HFFc6 (cell line): ENCODE measurements around the gene HCK. TPM values are rescaled to one million over a fixed set of nuclear protein-coding genes. Genes with fewer than 3 reads are reported as not detected.

Experiments
- DNase-seq: peaks from one replicate; pipeline ENCODE4 v3.0.0-alpha.2; 2018
- H3K27ac Mint-ChIP-seq: 2 replicates; pipeline ENCODE4 v1.8.0; 2020; ENCODE audit warnings: mild to moderate bottlenecking, mixed read lengths
- H3K27me3 Mint-ChIP-seq: 2 replicates; pipeline ENCODE4 v1.8.0; 2021; ENCODE audit warnings: mild to moderate bottlenecking, moderate library complexity, mixed read lengths; ENCODE audit not compliant: insufficient read depth
- H3K36me3 Mint-ChIP-seq: 2 replicates; pipeline ENCODE4 v1.8.0; 2021; ENCODE audit warnings: low read depth, mixed read lengths
- H3K4me1 Mint-ChIP-seq: 2 replicates; pipeline ENCODE4 v1.8.0; 2020; ENCODE audit warnings: low read depth, mixed read lengths
- H3K4me3 Mint-ChIP-seq: 2 replicates; pipeline ENCODE4 v1.8.0; 2020; ENCODE audit warnings: mild to moderate bottlenecking, moderate library complexity, mixed read lengths
- H3K9me3 Mint-ChIP-seq: 2 replicates; pipeline ENCODE4 v1.8.0; 2020; ENCODE audit warnings: mild to moderate bottlenecking, mixed read lengths
- total RNA-seq, 6 experiments: library from RNA; stranded (reverse); fragmentation: NEBNext Ultra II Directional; extraction: Animal tissue kit (Norgen Biotek cat#: 25700); gene quantifications; 2 replicates in 1 of 6; 3 replicates in 5 of 6; pipeline ENCODE4 v1.2.3, GENCODE V29; 2021
- TF ChIP-seq, protein P1 (sequence below): fragments of 200-600 bp; sonication (generic); IDR thresholded peaks from 2 replicates; pipeline ENCODE4 v1.5.0; 2021; ENCODE audit warnings: antibody characterized with exemption, mild to moderate bottlenecking

The HCK gene
- total RNA-seq, 6 experiments from 2014 or later: not detected

DNA sequence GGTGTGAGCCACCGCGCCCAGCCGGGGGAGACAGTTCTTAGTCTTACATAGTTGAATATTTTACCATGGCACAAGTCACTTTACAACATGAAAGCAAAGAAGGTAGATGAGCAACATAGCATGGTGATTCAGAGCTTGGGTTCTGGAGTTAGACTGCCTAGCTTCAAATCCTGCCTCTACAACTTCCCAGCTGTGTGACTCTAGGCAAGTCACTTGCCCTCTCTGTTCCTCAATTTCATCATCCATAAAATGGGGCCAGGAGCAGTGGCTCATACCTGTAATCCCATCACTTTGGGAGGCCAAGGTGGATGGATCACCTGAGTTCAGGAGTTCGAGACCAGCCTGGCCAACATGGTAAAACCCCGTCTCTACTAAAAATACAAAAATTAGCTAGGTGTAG, 26.3 kb downstream of the HCK start:
- no peak for DNase-seq
- no peak overlapping the region for H3K4me3 Mint-ChIP-seq
- H3K9me3 Mint-ChIP-seq: no peaks in the 10 kb centered on the region
- H3K27me3 Mint-ChIP-seq: peaks cover 26% of the 10 kb centered on the region
- H3K27ac Mint-ChIP-seq: no peak overlapping the region
- no peaks in the 10 kb centered on the region for H3K36me3 Mint-ChIP-seq
- H3K4me1 Mint-ChIP-seq: no peaks in the 10 kb centered on the region
- TF ChIP-seq, protein P1, sequence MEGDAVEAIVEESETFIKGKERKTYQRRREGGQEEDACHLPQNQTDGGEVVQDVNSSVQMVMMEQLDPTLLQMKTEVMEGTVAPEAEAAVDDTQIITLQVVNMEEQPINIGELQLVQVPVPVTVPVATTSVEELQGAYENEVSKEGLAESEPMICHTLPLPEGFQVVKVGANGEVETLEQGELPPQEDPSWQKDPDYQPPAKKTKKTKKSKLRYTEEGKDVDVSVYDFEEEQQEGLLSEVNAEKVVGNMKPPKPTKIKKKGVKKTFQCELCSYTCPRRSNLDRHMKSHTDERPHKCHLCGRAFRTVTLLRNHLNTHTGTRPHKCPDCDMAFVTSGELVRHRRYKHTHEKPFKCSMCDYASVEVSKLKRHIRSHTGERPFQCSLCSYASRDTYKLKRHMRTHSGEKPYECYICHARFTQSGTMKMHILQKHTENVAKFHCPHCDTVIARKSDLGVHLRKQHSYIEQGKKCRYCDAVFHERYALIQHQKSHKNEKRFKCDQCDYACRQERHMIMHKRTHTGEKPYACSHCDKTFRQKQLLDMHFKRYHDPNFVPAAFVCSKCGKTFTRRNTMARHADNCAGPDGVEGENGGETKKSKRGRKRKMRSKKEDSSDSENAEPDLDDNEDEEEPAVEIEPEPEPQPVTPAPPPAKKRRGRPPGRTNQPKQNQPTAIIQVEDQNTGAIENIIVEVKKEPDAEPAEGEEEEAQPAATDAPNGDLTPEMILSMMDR: no peak

DNA sequence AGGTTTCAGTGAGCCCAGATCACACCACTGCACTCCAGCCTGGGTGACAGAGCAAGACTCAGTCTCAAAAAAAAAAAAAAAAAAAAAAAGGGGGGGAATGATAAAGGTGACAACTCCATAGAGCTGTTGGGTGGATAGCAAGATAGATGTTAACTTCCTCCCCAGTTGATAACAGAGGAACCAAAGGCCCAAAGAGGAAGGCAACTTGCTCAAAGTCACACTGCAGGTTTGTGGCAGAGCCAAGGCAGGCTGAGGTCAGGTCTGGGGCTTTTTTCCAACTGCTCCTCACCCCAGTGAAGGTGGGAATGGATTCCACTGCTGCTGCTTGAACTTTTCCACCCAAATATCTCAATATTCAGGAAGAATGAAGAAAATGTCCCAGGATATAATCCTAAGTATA, 26.7 kb downstream of the HCK start:
- H3K4me1 Mint-ChIP-seq: no peaks in the 10 kb centered on the region
- H3K36me3 Mint-ChIP-seq: no peaks in the 10 kb centered on the region
- TF ChIP-seq, protein P1: no peak
- H3K27me3 Mint-ChIP-seq: peaks cover 27% of the 10 kb centered on the region
- no peak for DNase-seq
- H3K9me3 Mint-ChIP-seq: no peaks in the 10 kb centered on the region
- H3K27ac Mint-ChIP-seq: no peak overlapping the region
- H3K4me3 Mint-ChIP-seq: no peak overlapping the region

DNA sequence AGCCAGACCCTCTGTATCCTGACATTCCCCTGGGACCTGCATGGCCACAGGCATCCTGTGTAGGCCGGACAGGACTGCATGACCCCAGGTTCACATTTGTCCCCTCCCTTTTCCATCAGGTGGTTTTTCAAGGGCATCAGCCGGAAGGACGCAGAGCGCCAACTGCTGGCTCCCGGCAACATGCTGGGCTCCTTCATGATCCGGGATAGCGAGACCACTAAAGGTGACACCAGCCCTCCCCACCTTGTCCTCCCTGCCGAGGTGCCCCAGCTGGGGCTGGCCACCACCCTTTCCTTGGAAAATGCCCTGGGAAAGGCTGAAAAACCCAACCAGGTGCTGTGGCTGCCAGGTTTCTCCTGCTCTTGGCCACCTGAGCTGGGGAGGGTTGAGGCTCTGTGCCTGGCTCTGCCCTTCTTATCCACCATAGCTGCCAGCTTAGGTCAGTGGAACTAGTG, 27.6 kb downstream of the HCK start:
- no peak overlapping the region for H3K4me3 Mint-ChIP-seq
- H3K4me1 Mint-ChIP-seq: no peaks in the 10 kb centered on the region
- TF ChIP-seq, protein P1: no peak
- H3K27me3 Mint-ChIP-seq: peaks cover 24% of the 10 kb centered on the region
- no peaks in the 10 kb centered on the region for H3K9me3 Mint-ChIP-seq
- DNase-seq: no peak
- H3K36me3 Mint-ChIP-seq: no peaks in the 10 kb centered on the region
- H3K27ac Mint-ChIP-seq: no peak overlapping the region

DNA sequence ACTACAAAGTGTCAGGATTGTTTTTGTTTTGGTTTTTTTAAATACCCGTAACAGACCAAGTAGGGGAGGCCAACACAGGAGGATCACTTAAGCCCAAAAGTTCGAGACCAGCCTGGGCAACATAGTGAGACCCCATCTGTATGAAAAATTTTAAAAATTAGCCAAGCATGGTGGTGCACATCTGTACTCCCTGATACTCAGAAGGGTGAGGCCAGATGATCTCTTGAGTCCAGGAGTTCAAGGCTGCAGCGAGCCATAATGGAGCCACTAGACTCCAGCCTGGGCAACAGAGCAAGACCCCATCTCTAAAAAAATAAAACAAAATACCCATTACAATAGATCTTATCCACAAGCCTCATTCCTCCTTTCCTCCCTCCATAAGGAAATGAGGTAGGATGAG, 28.7 kb downstream of the HCK start:
- TF ChIP-seq, protein P1: no peak
- peaks cover 33% of the 10 kb centered on the region for H3K27me3 Mint-ChIP-seq
- no peaks in the 10 kb centered on the region for H3K36me3 Mint-ChIP-seq
- DNase-seq: no peak
- no peaks in the 10 kb centered on the region for H3K9me3 Mint-ChIP-seq
- no peak overlapping the region for H3K27ac Mint-ChIP-seq
- no peaks in the 10 kb centered on the region for H3K4me1 Mint-ChIP-seq
- H3K4me3 Mint-ChIP-seq: no peak overlapping the region

DNA sequence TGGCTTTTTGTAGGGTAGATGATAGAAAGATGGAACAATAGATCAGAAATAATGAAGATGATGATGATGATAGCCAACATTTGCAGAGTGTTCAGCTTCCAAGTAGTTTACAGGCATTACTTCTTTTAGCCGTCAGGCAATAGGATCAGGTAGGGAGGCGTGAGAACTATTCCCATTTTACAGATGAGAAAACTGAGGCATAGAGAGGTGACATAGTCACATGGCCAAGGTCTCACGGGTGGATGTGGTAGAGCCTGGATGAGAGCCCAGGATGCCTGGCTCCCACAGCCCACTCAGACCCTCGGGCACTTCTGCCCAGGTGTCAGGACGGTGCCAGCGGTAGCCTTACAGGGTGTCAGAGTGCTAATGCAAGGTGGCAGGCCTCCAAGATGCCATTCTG, 31.4 kb downstream of the HCK start:
- TF ChIP-seq, protein P1: no peak
- DNase-seq: no peak
- no peaks in the 10 kb centered on the region for H3K4me1 Mint-ChIP-seq
- H3K9me3 Mint-ChIP-seq: no peaks in the 10 kb centered on the region
- H3K36me3 Mint-ChIP-seq: no peaks in the 10 kb centered on the region
- no peak overlapping the region for H3K27ac Mint-ChIP-seq
- peaks cover 39% of the 10 kb centered on the region for H3K27me3 Mint-ChIP-seq
- H3K4me3 Mint-ChIP-seq: no peak overlapping the region

DNA sequence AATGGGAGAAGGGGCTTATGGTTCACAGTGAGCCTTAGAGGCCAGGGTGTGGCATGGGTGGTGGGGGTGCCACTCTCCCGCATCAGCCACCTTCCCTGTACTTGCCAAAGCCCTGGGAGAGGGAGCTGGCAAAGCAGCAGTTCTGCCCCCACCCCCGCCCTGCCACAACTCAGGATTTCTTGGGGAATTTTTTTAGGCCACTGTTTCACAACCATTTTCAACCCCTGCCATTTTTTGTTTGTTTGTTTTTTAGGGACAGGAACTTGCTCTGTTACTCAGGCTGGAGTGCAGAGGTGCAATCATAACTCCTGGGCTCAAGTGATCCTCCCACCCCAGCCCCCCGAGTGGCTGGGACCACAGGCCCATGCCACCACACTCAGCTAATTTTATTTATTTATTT, 35.0 kb downstream of the HCK start:
- TF ChIP-seq, protein P1: no peak
- DNase-seq: no peak
- H3K27me3 Mint-ChIP-seq: peaks cover 32% of the 10 kb centered on the region
- H3K9me3 Mint-ChIP-seq: no peaks in the 10 kb centered on the region
- H3K27ac Mint-ChIP-seq: no peak overlapping the region
- H3K36me3 Mint-ChIP-seq: no peaks in the 10 kb centered on the region
- H3K4me3 Mint-ChIP-seq: no peak overlapping the region
- H3K4me1 Mint-ChIP-seq: no peaks in the 10 kb centered on the region
